Measurements from ENCODE around the gene SLC39A1. TPM values are rescaled to one million over a fixed set of nuclear protein-coding genes. Genes with fewer than 3 reads are reported as not detected.

SLC39A1 gene
- total and polyA plus RNA-seq, 4 donors, result 73.4 to 247 (median 122) TPM

DNA sequence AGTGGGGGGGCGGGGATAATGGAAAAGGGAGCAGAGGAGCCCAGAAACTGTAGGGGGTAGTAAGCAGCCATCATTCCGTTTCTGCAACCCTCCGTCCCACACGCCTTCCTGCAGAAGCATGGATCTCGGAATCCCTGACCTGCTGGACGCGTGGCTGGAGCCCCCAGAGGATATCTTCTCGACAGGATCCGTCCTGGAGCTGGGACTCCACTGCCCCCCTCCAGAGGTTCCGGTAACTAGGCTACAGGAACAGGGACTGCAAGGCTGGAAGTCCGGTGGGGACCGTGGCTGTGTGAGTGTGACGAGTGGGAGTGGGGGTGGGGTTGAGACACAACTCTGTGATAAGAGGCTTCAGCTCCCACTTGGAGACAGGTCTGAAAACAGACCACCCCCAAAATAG is 5.1 kb upstream of the SLC39A1 start:
- Histone ChIP-seq H3K27me3 (ENCODE audit: control insufficient read depth in 3 of 3, insufficient read depth in 3 of 3, low read length in 2 of 3) (no peaks in the 10 kb centered on the region), H3K9me3 (ENCODE audit: control insufficient read depth in 4 of 4, insufficient read depth in 3 of 4, low read length in 3 of 4) (no peaks in the 10 kb centered on the region), H3K27ac (ENCODE audit: low read depth in 1 of 2, low read length in 1 of 2) (peak overlapping the region in 1 of 2 donors; percentile 70), H3K36me3 (ENCODE audit: control insufficient read depth in 4 of 4, insufficient read depth in 4 of 4, low read length in 4 of 4) (peaks cover 0 to 4% (median 0%) of the 10 kb centered on the region in 4 donors), H3K4me3 (peak overlapping the region; percentile 4), H3K4me1 (ENCODE audit: control insufficient read depth in 5 of 5, insufficient read depth in 5 of 5, low read length in 5 of 5) (peaks cover 0 to 32% (median 0%) of the 10 kb centered on the region in 5 donors), H3K9ac (ENCODE audit: insufficient read depth in 1 of 2, low read length in 2 of 2) (peak overlapping the region; percentile 2 to 82)
- no peak for ATAC-seq (ENCODE audit: insufficient read depth, low FRiP score)
- TF ChIP-seq, protein P1, sequence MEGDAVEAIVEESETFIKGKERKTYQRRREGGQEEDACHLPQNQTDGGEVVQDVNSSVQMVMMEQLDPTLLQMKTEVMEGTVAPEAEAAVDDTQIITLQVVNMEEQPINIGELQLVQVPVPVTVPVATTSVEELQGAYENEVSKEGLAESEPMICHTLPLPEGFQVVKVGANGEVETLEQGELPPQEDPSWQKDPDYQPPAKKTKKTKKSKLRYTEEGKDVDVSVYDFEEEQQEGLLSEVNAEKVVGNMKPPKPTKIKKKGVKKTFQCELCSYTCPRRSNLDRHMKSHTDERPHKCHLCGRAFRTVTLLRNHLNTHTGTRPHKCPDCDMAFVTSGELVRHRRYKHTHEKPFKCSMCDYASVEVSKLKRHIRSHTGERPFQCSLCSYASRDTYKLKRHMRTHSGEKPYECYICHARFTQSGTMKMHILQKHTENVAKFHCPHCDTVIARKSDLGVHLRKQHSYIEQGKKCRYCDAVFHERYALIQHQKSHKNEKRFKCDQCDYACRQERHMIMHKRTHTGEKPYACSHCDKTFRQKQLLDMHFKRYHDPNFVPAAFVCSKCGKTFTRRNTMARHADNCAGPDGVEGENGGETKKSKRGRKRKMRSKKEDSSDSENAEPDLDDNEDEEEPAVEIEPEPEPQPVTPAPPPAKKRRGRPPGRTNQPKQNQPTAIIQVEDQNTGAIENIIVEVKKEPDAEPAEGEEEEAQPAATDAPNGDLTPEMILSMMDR (IDR thresholded peaks at IDR 0.05; ENCODE audit: control extremely low read depth, extremely low read depth), result no peak
- DNase-seq, result peak in 2 of 3 donors; percentile 52 to 67
- 7% methylated on average over 13 of the region's 13 CpGs for WGBS, 2 donors

DNA sequence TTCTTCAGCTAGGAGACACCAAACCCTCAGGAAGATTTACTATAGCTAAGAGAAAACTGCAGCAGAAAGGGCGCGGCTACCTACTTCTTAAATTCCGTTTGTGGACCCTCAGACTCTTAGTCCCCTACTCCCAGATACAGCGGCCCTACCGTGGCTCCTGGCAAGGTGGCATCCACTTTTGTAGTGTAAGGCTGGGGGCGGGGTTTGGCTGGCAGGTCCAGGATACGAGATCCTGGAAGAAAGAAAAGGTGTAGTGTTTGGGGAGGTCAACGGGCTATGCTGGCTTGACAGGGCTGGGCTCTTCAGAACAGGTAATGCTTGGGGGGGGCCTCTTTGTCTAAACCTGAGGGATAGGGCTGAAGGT is 4.6 kb upstream of the SLC39A1 start:
- Histone ChIP-seq H3K27ac (ENCODE audit: low read depth in 1 of 2, low read length in 1 of 2) (peak overlapping the region; percentile 62 to 70), H3K9me3 (ENCODE audit: control insufficient read depth in 4 of 4, insufficient read depth in 3 of 4, low read length in 3 of 4) (no peaks in the 10 kb centered on the region), H3K27me3 (ENCODE audit: control insufficient read depth in 3 of 3, insufficient read depth in 3 of 3, low read length in 2 of 3) (no peaks in the 10 kb centered on the region), H3K4me1 (ENCODE audit: control insufficient read depth in 5 of 5, insufficient read depth in 5 of 5, low read length in 5 of 5) (peaks cover 0 to 32% (median 0%) of the 10 kb centered on the region in 5 donors), H3K9ac (ENCODE audit: insufficient read depth in 1 of 2, low read length in 2 of 2) (peak overlapping the region; percentile 2 to 82), H3K36me3 (ENCODE audit: control insufficient read depth in 4 of 4, insufficient read depth in 4 of 4, low read length in 4 of 4) (peaks cover 0 to 3% (median 0%) of the 10 kb centered on the region in 4 donors), H3K4me3 (peak overlapping the region; percentile 18)
- ATAC-seq (ENCODE audit: insufficient read depth, low FRiP score) (no peak), DNase-seq (no peak)
- 0 to 2% methylated on average over 8 of the region's 8 CpGs for WGBS, 2 donors
- TF ChIP-seq, protein P1 (IDR thresholded peaks at IDR 0.05; ENCODE audit: control extremely low read depth, extremely low read depth), result no peak

DNA sequence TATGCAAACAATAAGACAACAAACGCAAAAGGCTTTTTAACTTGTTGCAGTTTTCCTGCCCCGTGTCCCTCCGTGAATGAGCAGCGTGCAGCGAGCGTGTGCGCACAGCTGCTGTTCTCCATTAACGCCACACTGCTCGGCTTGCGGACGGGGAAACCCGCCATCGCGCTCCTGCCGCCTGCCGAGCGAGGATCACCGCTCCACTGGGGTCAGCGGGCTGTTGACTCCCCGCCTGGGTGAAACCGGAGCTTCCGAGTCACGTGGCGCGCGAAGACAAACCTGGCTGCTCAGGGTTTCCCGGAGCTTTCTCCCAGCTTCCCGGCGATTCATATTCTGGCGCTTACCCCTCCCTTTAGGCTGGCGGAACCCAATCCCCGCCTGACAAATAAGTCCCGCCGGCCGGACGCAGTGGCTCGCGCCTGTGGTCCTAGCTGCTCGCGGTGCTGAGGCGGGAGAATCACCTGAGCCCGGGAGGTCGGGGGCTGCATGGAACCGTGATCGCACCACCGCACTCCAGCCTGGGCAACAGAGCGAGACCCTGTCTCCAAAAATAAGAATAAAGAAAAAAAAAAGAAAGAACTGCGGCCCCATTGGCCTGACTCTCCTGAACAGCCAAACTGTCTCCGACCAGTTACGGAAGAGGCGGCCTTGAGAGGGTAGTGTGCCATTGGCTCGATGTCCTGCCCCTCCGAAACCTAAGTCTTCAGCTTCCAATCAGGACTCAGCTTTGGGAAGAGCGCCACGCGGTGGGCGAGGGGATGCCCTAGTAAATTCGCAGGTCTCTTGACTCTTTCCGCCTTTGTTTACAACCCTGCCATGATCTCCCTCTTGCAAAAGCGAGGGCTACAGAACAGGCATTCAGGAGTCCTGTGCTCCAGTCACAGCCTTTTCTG is 4.0 kb upstream of the SLC39A1 start, which contains the start of gene CREB3L4:
TSS of gene CREB3L4 (plus strand) at position 796 of the 893 bp plus-strand sequence. CDS start 624 bp downstream, outside the sequence.
- Histone ChIP-seq H3K9ac (ENCODE audit: insufficient read depth in 1 of 2, low read length in 2 of 2) (peak within 1 kb of the TSS; percentile 2 to 82), H3K36me3 (ENCODE audit: control insufficient read depth in 4 of 4, insufficient read depth in 4 of 4, low read length in 4 of 4) (no peaks in the 10 kb centered on the region), H3K9me3 (ENCODE audit: control insufficient read depth in 4 of 4, insufficient read depth in 3 of 4, low read length in 3 of 4) (no peaks in the 10 kb centered on the region), H3K4me3 (peak within 1 kb of the TSS; percentile 48), H3K27ac (ENCODE audit: low read depth in 1 of 2, low read length in 1 of 2) (peak within 1 kb of the TSS; percentile 83 to 91), H3K4me1 (ENCODE audit: control insufficient read depth in 5 of 5, insufficient read depth in 5 of 5, low read length in 5 of 5) (peaks cover 0 to 38% (median 6%) of the 10 kb centered on the region in 5 donors), H3K27me3 (ENCODE audit: control insufficient read depth in 3 of 3, insufficient read depth in 3 of 3, low read length in 2 of 3) (no peaks in the 10 kb centered on the region)
- TF ChIP-seq, protein P1 (IDR thresholded peaks at IDR 0.05; ENCODE audit: control extremely low read depth, extremely low read depth), result peak; percentile 34
- ATAC-seq (ENCODE audit: insufficient read depth, low FRiP score) (peak; percentile 83), DNase-seq (peak; percentile 96 to 99 (median 99))
- WGBS, 2 donors, result 0% methylated on average over 60 of the region's 60 CpGs

Data from lung (tissue), 12 donors.